Nucleus accumbens (tissue), 56 donors: ENCODE measurements around the gene CTNNA2.
"Not testable (repeated sequence)": the region's sequence is repeated elsewhere in the genome, so short reads cannot be mapped to it uniquely, and the experiment has no call there.

Source experiments
- DNase-seq, 56 donors: peaks; one replicate each; lab custom pipeline; 2025; lab: John Stamatoyannopoulos, UW

CTNNA2 gene

DNA sequence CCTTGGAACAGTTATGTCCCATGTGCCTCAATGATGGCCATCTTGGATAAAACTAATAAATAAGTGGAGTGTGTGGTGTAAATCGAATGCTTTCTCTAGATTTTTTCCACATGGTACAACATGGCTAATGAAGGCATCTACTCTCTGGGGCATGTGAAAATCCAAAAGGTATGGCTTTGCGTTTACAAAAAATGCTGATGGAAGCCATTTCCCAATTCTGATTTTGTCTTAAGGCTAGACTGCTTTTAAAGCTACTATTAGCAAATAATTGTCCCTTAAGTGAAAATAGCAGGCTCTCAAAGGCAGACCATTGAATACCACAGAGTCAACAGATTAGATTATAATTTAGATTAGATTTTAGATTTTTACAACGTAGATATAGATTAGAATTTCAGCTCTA, 608.0 kb downstream of the CTNNA2 start:
- DNase-seq = no peak

DNA sequence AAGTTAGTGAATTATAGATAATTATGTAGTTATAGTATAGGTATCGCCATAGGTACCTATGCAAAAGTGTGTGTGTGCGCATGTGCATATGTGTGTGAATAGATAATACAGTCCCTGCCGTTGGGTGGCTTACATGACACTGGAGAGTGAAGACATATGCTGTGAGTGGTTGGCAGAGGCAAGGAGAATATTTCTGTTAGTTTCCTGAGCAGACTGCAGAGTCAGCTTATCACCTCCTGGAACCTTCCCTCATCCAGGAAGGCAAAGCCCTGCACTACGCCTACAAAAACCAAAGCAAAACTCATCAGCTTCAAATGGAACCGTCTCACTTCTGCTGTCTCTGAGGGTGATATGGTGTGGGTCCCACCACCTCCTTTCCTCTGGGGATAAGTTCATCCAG, 609.8 kb downstream of the CTNNA2 start:
- no peak for DNase-seq

DNA sequence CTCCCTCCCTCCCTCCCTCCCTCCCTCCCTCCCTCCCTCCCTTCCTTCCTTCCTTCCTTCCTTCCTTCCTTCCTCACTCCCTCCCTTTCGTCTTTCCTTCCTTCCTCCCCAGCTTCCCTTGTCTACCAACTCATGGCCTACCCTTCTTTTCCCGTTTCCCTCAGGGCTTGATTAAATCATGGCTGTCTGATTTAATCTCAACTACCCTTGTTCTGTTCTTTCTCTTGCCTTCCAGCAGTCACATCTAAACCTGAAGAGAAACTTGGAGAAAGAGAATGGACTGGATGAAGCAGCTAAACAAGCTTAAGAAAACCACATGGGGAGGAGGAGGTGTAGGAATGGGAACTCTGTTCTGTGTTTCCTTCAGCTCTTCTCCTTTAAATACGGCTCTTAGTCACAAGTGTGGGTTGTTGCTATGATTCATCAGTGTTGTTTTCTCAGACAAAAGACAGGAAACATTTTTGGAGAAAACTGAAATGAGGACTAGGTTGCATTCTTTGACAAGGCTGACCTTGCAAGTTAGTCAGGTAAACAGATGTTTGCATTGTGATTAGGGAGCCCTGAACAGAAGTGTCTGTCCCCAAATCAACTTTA, 613.8 kb downstream of the CTNNA2 start:
- no peak for DNase-seq

DNA sequence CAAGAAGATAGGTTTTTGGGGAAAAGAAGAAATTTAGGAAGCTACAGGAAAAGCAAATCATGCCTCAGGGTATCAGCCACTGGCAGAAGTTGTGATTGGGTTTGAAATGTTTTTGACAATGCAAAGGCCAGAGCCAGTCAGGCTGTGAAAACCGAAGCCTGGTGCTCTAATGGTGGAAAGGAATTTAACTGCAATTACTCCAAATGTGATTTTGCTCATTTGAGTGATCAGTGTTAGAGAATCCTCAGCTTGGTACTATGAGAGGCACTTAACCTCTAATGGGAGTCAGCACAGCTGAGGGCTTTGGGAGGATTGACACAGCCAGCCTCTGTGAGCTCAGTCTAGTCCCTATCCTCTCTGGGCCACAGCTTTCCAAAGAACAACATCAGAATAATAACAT, 615.2 kb downstream of the CTNNA2 start:
- DNase-seq = no peak

DNA sequence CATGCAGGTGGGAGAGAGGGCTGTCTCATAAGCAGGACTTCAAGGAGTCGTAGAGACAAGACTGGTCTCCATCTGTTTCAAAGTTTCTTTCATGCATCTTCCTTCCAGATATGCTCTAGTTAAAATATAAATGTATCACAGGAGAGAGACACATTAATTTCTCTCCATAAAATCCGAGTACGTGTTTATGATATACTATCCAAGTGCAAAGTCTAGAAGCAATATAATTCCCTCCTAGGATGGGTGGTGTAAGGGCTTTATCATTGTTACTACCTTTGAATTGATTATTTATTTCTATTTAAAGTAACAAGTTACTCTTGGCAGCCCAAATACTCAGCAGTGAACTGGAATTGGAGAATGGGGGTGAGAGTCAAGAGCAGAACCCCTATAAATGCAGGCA, 619.4 kb downstream of the CTNNA2 start:
- DNase-seq = no peak

DNA sequence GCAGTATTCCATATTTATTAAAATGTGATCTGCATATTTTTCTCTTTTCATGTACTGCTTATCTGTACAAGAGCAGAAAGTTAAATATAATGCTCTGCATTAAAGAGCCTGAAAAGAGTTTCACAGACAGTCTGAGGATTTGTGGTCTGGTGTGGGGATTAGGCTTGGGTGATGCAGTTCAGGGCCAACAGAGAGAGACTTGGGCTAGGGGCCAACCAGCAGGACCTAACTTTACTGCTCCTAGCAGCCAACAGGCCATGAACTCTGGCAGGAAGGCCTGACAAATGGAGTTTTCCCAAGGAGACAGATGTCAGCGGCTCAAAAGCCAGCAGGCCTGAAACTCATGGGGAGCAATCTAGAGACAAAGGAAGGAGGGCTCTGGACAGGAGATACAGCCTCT, 622.1 kb downstream of the CTNNA2 start:
- DNase-seq = no peak

DNA sequence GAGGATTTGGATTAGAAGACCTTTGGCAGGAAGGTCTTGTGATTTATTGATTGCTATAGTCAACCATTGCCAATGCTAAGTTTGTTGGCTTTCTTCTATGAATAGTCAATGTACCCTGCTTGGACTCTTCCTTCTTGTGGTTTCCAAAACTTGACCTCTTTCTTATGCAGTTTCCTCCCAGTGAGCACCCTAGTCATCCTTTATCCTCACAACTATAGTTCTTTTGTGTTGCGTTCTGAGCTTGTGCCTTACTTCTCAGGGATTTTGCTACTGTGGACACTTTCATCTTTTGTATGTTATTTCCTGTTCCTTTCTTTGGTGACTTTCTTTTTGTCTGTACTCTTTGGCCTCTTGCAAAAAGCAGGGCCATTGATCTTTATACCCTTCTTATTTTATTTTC, 623.5 kb downstream of the CTNNA2 start:
- DNase-seq = no peak

DNA sequence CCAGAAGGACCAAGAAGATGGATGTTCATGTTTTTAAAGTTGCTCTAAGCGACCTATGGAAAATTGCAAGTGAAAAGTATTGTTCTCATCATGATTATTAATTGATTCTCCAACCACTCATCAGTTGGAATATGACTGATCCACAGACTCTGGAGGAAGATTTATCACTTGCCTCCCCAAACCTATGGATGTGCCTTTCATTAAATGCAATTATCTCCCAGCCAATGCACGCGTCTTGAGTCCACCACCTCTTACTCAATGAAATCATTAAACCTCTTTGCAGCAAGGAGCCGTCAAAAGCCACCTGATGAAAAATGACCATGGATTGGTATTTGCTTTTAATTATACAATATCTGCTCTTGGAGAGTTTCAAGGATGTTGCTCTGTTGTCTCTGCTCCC, 626.1 kb downstream of the CTNNA2 start:
- DNase-seq = no peak

DNA sequence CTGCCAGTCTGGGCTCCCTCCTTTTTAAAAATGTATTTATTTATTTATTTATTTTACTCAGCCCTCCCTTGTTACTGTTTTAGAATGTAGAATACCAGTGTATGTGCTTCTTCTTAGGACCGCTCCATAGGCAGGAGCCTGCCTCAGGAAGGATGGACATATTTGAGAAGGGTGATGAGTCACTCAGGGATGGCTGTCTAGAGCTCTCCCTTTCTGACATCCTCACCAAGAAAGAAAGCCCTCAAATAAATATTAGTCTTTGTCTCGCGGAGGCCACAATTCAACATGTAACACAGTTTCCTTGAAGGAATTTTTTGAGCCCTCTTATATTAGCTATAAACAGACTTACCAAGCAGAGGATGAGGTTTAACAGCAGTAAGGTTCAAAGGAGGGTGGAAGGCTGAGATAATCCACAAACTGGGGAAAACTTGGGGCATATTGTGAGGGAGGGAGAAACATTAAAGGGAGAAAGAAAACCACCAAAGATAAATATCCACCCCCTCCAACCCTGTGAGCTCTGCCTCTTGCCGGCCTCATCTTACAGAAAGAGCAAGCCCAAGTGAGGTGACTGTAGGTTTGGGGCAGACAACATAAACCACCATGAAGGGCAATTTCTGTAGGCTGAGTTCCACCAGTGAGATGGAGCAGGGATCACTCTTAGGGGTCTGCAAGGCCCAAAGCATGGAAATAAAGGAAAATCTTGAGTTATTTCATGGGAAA, 628.3 kb downstream of the CTNNA2 start:
- DNase-seq = no peak

DNA sequence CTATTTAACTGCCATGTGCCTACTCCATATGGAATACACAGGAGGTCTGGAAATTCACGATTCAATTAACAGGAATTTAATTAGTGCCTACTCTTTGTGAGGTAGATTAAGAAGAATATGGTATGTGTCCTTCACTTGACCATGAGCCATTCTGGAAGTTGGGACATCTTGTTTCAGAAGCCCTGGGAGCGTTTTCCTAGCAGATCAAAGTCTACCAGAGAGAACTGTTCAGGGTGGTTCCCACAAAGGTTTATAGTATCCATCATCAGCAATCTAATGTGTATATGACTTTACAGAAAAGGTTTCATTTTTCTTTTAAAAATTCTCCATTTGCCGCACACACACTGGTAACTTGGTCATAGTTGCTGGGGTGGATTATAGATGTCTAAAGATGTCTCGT, 632.6 kb downstream of the CTNNA2 start:
- DNase-seq = no peak

DNA sequence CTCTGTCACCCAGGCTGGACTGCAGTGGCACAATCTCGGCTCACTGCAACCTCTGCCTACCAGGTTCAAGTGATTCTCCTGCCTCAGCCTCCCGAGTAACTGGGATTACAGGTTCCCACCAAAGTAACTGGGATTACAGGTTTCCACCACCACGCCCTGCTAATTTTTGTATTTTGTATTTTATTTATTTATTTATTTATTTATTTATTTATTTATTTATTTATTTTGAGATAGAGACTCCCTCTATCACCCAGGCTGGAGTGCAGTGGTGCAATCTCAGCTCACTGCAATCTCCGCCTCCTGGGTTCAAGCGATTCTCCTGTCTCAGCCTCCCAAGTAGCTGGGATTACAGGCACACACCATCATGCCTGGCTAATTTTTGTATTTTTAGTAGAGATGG, 633.9 kb downstream of the CTNNA2 start:
- DNase-seq = not testable (repeated sequence)

DNA sequence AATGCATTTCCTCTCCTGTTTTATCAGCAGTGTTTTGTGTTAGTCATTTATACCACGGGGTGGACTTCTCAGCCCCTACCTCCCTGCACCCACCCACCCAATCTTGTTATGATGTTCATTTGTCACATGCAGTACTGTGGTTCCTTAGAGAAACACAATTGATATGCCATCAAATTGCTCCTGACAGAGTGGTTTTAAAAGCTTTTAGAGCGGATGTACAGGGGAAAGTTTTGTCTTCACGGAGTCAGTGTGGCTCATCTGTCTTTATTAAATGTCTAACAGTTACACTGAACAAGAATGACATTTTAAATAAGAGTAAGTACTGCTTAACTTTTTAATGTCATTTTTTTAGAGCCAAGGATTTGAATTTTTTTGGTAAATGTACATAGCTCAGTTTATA, 634.8 kb downstream of the CTNNA2 start:
- no peak for DNase-seq

DNA sequence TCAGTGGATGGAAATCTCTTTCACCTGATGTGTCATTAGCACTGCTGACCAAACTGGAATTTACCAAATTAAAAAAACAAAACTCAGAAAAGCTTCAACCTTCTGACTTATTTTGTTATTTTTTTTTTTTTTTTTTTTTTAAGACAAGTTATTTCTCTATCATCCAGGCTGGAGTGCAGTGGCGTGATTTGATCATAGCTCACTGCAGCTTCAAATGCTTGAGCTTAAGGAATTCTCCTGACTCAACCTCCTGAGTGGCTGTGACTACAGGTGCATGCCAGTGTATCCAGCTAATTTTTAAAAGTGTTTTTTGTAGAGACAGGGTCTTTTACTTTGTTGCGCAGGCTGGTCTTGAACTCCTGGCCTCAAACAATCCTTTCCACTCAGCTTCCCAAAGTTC, 636.1 kb downstream of the CTNNA2 start:
- no peak for DNase-seq

DNA sequence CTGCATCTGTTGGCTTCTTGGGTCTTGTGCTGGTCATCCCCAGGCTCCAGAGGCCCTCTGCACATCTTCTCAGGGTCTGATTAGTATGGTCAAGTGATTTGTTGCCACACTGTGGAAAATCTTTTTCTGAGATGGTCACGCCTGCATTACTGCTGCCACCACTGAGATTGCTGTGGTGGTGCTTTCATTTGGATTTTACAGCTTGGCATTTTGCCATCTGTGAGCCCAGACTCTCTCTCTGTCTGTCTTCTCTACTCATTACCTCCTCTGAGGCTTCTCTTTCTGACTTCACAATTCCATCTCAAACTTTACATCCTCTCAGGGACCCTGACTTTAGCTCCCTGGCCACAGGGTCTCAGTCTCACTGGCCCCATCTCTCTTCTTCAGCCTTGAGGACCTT, 637.1 kb downstream of the CTNNA2 start:
- DNase-seq = no peak

DNA sequence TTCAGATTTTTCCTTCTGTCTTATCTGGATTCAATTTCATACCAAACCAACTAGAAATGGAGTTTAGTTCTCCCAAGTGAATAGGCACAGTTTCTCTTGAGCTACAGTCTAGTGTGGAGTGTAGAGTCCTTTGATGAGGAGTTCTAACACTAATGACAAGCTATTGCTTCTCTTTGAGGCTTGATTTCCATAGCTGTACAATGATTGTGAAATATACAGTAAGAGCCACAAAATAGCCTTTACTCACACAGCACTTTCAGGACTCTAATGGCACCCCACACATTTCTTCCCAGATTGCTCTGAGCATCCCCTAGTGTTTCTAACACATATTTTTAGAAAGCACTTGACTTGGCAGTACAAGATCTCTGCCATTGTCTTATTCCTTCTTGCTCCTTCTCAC, 638.4 kb downstream of the CTNNA2 start:
- DNase-seq = no peak

DNA sequence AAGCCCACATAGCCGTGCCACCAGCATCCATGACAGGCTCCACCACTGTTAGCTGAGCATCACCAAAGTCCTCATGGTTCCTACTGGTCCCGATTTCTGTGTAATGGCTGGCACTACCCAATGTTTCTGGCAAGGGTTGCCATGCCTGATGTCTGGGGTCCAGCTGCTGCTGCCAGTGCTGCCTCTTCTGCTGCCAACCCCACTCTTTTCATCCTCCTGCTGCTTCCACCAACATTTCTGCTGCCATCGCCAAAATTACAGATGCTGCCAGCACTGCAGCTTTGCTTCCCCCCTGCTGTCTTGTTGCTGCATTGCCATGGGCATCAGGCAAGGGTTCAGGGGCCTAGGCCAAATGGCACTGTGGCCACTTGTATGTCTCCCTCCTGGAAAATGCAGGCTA, 638.8 kb downstream of the CTNNA2 start:
- no peak for DNase-seq

DNA sequence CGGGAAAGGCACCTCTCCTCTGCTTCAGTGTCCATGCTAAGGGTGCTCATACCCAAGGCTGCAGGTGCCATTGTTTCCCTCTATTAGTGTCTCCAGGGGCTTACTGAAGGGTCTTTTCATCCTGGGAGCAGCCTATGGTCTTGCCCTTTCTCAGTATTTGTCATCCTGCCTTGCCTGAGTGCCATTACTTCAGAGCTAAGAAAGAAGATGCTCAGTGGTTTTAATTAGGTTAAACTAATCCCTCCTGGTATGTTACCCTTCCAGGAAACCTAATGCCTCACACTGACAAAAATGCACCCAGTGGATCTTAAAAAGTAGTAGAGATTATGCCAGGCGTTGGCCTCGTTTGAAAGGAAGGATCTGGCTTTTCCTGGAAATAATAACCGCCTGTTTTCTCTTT, 640.3 kb downstream of the CTNNA2 start:
- DNase-seq = no peak

DNA sequence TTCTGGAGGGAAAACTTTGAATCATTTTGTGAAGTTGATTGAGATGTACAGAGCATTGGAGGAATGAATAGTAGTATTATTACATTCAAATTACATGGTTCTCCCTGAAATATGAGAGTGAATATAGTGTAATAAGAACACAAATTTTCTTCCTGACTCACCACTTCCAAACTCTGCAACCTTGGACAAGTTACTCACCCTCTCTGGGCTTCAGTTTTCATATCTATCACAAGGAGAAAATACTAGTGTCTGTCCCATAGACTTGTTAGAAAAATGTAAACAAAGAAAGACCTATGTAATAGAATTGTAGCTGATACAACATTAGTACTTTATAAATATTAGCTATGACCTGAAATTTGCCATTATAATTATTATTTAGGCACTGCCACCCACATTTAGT, 640.9 kb downstream of the CTNNA2 start:
- DNase-seq = no peak

DNA sequence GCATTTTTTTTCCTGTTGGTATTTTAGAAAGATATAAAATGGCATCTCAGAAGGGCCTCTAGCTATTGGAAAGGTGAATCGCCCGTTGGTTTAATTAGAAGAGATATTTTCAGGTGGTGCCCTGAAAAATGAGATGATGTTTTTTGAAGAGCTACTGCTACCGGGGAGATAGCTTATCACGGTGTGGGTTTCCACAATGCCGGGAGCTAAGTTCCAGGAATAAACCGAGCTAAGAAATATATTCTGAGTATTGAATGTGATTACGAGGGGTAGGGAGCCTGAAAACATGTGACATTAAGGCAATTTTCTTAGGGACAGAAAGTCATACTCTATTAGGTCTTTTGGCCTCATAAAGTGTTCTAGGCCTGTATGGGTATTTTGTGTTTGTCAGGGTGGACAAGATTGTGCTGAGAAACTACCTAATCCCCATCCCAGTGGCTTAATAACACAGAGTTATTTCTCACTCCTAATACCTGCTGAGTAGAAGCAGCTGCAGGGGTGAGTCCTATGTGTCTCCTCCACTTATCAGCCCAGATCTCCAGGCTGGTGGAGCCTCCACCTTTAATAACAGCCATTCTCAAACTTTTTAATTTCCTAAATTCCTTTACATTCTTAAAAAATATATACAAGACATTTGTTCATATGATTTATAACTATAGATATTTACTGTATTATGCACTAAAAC, 641.5 kb downstream of the CTNNA2 start:
- DNase-seq = no peak

DNA sequence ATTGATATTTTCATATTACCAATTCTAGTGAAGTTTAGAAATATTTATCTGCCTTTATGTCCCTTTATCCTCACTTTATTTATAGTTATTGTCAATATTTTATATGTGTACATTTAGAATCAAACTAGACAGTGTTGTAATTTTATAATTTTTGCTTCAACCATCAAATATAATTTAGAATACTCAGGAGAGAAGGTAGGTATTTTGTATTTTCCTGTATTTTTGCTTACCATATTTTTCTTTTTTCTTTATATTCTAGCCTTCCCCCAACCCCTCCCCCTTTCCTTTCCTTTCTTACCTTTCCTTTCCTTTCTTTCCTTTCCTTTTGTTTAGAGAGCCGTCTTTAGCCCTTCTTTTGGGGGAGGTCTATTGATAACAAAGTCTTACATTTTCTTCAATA, 651.5 kb downstream of the CTNNA2 start:
- no peak for DNase-seq

DNA sequence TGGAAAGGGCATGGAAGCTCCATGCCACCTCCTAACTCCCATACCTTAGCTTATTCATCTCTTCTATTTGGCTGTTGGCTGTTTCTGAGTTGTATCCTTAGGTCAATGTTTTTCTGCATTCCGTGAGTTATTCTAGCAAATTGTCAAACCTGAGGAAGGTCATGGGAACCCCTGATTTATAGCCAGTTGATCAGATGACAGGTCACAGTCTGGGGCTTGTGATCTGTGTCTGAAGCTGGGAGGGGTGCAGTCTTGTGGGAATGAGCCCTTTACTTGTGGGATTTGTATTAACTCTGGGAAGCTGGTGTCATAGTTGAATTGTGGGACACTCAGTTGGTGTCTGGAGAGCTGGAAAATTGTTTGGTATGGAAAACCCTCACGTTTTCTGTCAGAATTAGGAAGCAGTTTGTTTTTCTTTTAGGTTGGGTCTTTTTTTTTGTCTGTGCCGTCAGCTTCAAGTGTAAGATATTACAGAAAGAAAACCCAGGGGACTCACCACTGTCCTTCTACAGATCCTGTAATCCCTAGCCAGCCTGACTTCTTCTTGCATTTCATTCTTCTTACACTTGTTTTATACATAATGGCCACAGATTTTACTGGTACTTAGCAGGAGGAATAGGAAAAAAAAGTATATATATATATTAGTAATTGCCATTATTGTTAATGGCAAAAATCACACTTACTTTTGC, 653.8 kb downstream of the CTNNA2 start:
- no peak for DNase-seq
